Measurements from ENCODE around the gene PLXNA2. TPM values are rescaled to one million over a fixed set of nuclear protein-coding genes. Genes with fewer than 3 reads are reported as not detected.

PLXNA2 gene
- total and polyA plus RNA-seq, 2 of the 8 experiments (the other 6 are each of a cell fraction or from before 2014, with no cell fraction given), result 0.33 to 1.5 TPM

DNA sequence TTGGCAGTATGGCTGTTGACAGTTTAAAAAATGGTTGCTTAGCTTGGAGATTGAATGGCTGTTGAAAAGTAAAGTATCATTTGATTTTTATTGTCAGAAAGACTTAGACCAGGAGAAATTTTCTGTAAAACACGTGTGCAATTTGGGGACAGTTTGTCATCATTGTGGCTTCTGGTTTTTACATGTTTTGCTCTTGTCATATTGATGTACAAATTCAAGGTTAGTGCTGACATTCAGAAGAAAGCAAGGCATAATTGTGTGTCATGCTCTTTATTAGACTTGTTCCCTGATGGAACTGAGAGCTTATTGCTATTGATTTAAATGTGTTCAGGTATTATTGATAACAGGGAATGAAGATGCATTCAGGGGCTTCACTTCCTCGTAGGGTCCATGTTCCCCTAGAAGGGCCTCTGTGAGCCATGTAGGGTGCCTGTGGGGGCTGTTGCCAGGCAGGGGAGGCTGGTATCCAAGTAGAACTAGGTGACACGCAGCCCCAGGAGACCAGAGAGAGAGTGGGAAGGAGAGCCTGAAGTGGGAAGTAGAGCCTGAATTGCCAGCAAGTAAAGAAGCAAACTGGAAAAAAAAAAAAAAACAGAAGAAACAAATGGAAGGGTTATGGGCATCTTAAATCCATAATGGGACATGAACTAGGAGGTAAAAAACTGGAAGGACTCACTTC, 32.7 kb upstream of the PLXNA2 start (continued):
- TF ChIP-seq, protein P1, sequence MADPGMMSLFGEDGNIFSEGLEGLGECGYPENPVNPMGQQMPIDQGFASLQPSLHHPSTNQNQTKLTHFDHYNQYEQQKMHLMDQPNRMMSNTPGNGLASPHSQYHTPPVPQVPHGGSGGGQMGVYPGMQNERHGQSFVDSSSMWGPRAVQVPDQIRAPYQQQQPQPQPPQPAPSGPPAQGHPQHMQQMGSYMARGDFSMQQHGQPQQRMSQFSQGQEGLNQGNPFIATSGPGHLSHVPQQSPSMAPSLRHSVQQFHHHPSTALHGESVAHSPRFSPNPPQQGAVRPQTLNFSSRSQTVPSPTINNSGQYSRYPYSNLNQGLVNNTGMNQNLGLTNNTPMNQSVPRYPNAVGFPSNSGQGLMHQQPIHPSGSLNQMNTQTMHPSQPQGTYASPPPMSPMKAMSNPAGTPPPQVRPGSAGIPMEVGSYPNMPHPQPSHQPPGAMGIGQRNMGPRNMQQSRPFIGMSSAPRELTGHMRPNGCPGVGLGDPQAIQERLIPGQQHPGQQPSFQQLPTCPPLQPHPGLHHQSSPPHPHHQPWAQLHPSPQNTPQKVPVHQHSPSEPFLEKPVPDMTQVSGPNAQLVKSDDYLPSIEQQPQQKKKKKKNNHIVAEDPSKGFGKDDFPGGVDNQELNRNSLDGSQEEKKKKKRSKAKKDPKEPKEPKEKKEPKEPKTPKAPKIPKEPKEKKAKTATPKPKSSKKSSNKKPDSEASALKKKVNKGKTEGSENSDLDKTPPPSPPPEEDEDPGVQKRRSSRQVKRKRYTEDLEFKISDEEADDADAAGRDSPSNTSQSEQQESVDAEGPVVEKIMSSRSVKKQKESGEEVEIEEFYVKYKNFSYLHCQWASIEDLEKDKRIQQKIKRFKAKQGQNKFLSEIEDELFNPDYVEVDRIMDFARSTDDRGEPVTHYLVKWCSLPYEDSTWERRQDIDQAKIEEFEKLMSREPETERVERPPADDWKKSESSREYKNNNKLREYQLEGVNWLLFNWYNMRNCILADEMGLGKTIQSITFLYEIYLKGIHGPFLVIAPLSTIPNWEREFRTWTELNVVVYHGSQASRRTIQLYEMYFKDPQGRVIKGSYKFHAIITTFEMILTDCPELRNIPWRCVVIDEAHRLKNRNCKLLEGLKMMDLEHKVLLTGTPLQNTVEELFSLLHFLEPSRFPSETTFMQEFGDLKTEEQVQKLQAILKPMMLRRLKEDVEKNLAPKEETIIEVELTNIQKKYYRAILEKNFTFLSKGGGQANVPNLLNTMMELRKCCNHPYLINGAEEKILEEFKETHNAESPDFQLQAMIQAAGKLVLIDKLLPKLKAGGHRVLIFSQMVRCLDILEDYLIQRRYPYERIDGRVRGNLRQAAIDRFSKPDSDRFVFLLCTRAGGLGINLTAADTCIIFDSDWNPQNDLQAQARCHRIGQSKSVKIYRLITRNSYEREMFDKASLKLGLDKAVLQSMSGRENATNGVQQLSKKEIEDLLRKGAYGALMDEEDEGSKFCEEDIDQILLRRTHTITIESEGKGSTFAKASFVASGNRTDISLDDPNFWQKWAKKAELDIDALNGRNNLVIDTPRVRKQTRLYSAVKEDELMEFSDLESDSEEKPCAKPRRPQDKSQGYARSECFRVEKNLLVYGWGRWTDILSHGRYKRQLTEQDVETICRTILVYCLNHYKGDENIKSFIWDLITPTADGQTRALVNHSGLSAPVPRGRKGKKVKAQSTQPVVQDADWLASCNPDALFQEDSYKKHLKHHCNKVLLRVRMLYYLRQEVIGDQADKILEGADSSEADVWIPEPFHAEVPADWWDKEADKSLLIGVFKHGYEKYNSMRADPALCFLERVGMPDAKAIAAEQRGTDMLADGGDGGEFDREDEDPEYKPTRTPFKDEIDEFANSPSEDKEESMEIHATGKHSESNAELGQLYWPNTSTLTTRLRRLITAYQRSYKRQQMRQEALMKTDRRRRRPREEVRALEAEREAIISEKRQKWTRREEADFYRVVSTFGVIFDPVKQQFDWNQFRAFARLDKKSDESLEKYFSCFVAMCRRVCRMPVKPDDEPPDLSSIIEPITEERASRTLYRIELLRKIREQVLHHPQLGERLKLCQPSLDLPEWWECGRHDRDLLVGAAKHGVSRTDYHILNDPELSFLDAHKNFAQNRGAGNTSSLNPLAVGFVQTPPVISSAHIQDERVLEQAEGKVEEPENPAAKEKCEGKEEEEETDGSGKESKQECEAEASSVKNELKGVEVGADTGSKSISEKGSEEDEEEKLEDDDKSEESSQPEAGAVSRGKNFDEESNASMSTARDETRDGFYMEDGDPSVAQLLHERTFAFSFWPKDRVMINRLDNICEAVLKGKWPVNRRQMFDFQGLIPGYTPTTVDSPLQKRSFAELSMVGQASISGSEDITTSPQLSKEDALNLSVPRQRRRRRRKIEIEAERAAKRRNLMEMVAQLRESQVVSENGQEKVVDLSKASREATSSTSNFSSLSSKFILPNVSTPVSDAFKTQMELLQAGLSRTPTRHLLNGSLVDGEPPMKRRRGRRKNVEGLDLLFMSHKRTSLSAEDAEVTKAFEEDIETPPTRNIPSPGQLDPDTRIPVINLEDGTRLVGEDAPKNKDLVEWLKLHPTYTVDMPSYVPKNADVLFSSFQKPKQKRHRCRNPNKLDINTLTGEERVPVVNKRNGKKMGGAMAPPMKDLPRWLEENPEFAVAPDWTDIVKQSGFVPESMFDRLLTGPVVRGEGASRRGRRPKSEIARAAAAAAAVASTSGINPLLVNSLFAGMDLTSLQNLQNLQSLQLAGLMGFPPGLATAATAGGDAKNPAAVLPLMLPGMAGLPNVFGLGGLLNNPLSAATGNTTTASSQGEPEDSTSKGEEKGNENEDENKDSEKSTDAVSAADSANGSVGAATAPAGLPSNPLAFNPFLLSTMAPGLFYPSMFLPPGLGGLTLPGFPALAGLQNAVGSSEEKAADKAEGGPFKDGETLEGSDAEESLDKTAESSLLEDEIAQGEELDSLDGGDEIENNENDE (IDR thresholded peaks at IDR 0.05; ENCODE audit: insufficient replicate concordance, low read length), result no peak
- TF ChIP-seq, protein P2, sequence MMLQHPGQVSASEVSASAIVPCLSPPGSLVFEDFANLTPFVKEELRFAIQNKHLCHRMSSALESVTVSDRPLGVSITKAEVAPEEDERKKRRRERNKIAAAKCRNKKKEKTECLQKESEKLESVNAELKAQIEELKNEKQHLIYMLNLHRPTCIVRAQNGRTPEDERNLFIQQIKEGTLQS (IDR thresholded peaks at IDR 0.05; ENCODE audit: insufficient read depth, low read depth, low read length), result no peak
- TF ChIP-seq TAF1 (IDR thresholded peaks at IDR 0.05; ENCODE audit: low read depth, low read length) (no peak), CHD1 (IDR thresholded peaks at IDR 0.05; ENCODE audit: low read depth, low read length) (no peak), SRF (IDR thresholded peaks at IDR 0.05; ENCODE audit: low read depth, low read length) (no peak), ASH2L (IDR thresholded peaks at IDR 0.05; ENCODE audit: low read length) (no peak), JUND (IDR thresholded peaks at IDR 0.05; ENCODE audit: low read length) (no peak)
